Suprapubic skin (tissue), 4 donors: ENCODE measurements around the gene BSPRY.

Source experiments
- EP300 ChIP-seq: sonication (generic); formaldehyde crosslinking; IDR thresholded peaks from one replicate; pipeline ENCODE4 v1.6.1; 2017; ENCODE audit warnings: antibody characterized with exemption
- POLR2A ChIP-seq, 2 donors: fragments of 450-650 bp; IDR thresholded peaks; one replicate each; pipeline ENCODE4 v1.6.1; 2017; ENCODE audit warnings: antibody characterized with exemption in 2 of 2, mild to moderate bottlenecking in 2 of 2, moderate library complexity in 2 of 2
- POLR2AphosphoS5 ChIP-seq, 3 donors: sonication (generic); formaldehyde crosslinking; IDR thresholded peaks; one replicate each; pipeline ENCODE4 v1.6.1; 2017; ENCODE audit warnings: antibody characterized with exemption in 3 of 3
- TF ChIP-seq, protein P1 (sequence below), 2 donors: fragments of 200-600 bp in 1 of 2; fragments of 450-650 bp in 1 of 2; sonication (generic) in 1 of 2; IDR thresholded peaks; one replicate each; pipeline ENCODE4 v1.5.1; 2016 to 2019; ENCODE audit warnings: antibody characterized with exemption in 2 of 2, mild to moderate bottlenecking in 1 of 2, moderate library complexity in 1 of 2

GRCh38 chr9:113417370-113417769, 68.0 kb downstream of the BSPRY start:
- TF ChIP-seq, protein P1, sequence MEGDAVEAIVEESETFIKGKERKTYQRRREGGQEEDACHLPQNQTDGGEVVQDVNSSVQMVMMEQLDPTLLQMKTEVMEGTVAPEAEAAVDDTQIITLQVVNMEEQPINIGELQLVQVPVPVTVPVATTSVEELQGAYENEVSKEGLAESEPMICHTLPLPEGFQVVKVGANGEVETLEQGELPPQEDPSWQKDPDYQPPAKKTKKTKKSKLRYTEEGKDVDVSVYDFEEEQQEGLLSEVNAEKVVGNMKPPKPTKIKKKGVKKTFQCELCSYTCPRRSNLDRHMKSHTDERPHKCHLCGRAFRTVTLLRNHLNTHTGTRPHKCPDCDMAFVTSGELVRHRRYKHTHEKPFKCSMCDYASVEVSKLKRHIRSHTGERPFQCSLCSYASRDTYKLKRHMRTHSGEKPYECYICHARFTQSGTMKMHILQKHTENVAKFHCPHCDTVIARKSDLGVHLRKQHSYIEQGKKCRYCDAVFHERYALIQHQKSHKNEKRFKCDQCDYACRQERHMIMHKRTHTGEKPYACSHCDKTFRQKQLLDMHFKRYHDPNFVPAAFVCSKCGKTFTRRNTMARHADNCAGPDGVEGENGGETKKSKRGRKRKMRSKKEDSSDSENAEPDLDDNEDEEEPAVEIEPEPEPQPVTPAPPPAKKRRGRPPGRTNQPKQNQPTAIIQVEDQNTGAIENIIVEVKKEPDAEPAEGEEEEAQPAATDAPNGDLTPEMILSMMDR (IDR thresholded peaks at IDR 0.05): no peak
- TF ChIP-seq POLR2AphosphoS5 (IDR thresholded peaks at IDR 0.05): no peak
- no peak for TF ChIP-seq POLR2A (IDR thresholded peaks at IDR 0.05)
- no peak for TF ChIP-seq EP300
